Endothelial cell of umbilical vein (primary cell): ENCODE data around the gene HGFAC. TPM values are rescaled to one million over a fixed set of nuclear protein-coding genes. Genes with fewer than 3 reads are reported as not detected.
"Not testable (repeated sequence)": the region's sequence is repeated elsewhere in the genome, so short reads cannot be mapped to it uniquely, and the experiment has no call there.

ENCODE experiments used
- BruUV-seq: library from RNA; stranded (reverse); fragments of 400-500 nt; replicated peaks from 2 replicates; lab custom pipeline; 2021; lab: Mats Ljungman, UMichigan
- CTCF ChIA-PET: fragments of 300-600, 350-600 bp; sonication (Branson Sonifier 250); formaldehyde crosslinking; loops from one replicate; lab custom pipeline; 2021; ENCODE audit warnings: antibody characterized with exemption, inconsistent platforms; lab: Charles Lee
- POLR2A ChIA-PET: fragments of 300-600, 350-600 bp; sonication (Branson Sonifier 250); formaldehyde crosslinking; loops from one replicate; lab custom pipeline; 2021; ENCODE audit warnings: antibody characterized with exemption, inconsistent platforms; lab: Charles Lee
- DNase-seq: peaks from one replicate; pipeline ENCODE4 v3.0.0-alpha.2; 2011; ENCODE audit warnings: low read depth, low spot score
- FAIRE-seq: peaks from 2 replicates; lab custom pipeline; 2011; peaks lifted over from hg19 to GRCh38; lab: Jason Lieb, UNC
- H2AFZ ChIP-seq: 2 replicates; pipeline ENCODE4 v1.6.0; 2012; ENCODE audit warnings: low read depth, low read length, control low read depth, inconsistent platforms
- H3K27ac ChIP-seq: 2 replicates; pipeline ENCODE4 v1.5.1; 2011; ENCODE audit warnings: low read depth, mild to moderate bottlenecking, control low read depth, low read length, moderate library complexity; ENCODE audit not compliant: insufficient read depth
- H3K27me3 ChIP-seq, 2 experiments: 2 replicates each; pipeline versions ENCODE4 v1.6.0 to v1.6.1; 2011; ENCODE audit warnings: low read length in 2 of 2, mixed read lengths in 1 of 2; ENCODE audit not compliant: control insufficient read depth in 2 of 2, insufficient read depth in 2 of 2
- H3K36me3 ChIP-seq, 2 experiments: 2 replicates in 1 of 2; 3 replicates in 1 of 2; pipeline ENCODE4 v1.5.1; 2011; ENCODE audit warnings: low read length in 2 of 2, mild to moderate bottlenecking in 1 of 2, moderate library complexity in 1 of 2; ENCODE audit not compliant: control insufficient read depth in 2 of 2, insufficient read depth in 2 of 2; ENCODE audit errors: extremely low read depth in 1 of 2
- H3K4me1 ChIP-seq: 3 replicates; pipeline ENCODE4 v1.5.1; 2011; ENCODE audit warnings: mild to moderate bottlenecking, low read length; ENCODE audit not compliant: control insufficient read depth, insufficient read depth; ENCODE audit errors: extremely low read depth
- H3K4me2 ChIP-seq: 2 replicates; pipeline ENCODE4 v1.6.1; 2011; ENCODE audit warnings: low read length, control low read depth, mixed read lengths; ENCODE audit not compliant: insufficient read depth
- H3K4me3 ChIP-seq, 3 experiments: fragments of 200-600 bp in 1 of 3; sonication (generic), shearing (Covaris generic) in 1 of 3; replicated peaks in 1 of 3; 2 replicates each; pipeline ENCODE4 v1.5.1; 2011 to 2016; ENCODE audit warnings: control low read depth in 3 of 3, low read length in 3 of 3, mild to moderate bottlenecking in 2 of 3, inconsistent platforms in 1 of 3, low read depth in 1 of 3, moderate library complexity in 1 of 3; ENCODE audit not compliant: insufficient read depth in 1 of 3
- H3K79me2 ChIP-seq: 2 replicates; pipeline ENCODE4 v1.6.0; 2012; ENCODE audit warnings: low read length, inconsistent platforms; ENCODE audit not compliant: control insufficient read depth, insufficient read depth
- H3K9ac ChIP-seq: replicated peaks from 2 replicates; pipeline ENCODE3; 2011; ENCODE audit warnings: low read length, control low read depth; ENCODE audit not compliant: insufficient read depth; ENCODE audit errors: extremely low read depth
- H3K9me1 ChIP-seq: replicated peaks from 3 replicates; pipeline ENCODE4 v1.6.0; 2011; ENCODE audit warnings: mild to moderate bottlenecking, low read length; ENCODE audit not compliant: control insufficient read depth, insufficient read depth; ENCODE audit errors: extremely low read depth
- H3K9me3 ChIP-seq: replicated peaks from 2 replicates; pipeline ENCODE4 v1.5.1; 2012; ENCODE audit warnings: low read length, inconsistent platforms; ENCODE audit not compliant: control insufficient read depth, insufficient read depth
- H4K20me1 ChIP-seq: replicated peaks from 2 replicates; pipeline ENCODE3; 2011; ENCODE audit warnings: mild to moderate bottlenecking, low read length; ENCODE audit not compliant: control insufficient read depth, insufficient read depth; ENCODE audit errors: extremely low read depth
- GATA2 ChIP-seq: IDR thresholded peaks from 2 replicates; pipeline ENCODE4 v1.7.0; 2011; ENCODE audit warnings: low read depth, mild to moderate bottlenecking, moderate library complexity, mixed read lengths, low read length; ENCODE audit not compliant: insufficient read length, insufficient read depth
- MYC ChIP-seq: IDR thresholded peaks from one replicate; pipeline ENCODE4 v1.6.1; 2011; ENCODE audit warnings: mild to moderate bottlenecking, low read depth, low read length
- dilution Hi-C: fragments of 300-500 bp; cut with MboI; formaldehyde crosslinking; loops from one replicate; pipeline ENCODE4 v1.15.0; 2019; ENCODE audit warnings: low sequenced_read_pairs; ENCODE audit not compliant: extremely low pct_ligation_motif_present
- intact Hi-C: fragments of 100-400 bp; cut with micrococcal nuclease; formaldehyde crosslinking; loops from one replicate; pipeline ENCODE4 v1.10.0; 2022
- polyA plus RNA-seq, 4 experiments: library from polyadenylated mRNA; depleted of rRNA in 3 of 4; stranded (reverse) in 3 of 4; unstranded in 1 of 4; fragments of >200 nt; gene quantifications; 2 replicates each; pipeline versions ENCODE4 v1.2.1 to v1.2.3, GENCODE V29; 2011 to 2012; ENCODE audit warnings: missing spikeins in 1 of 4
- total RNA-seq: library from RNA; stranded (reverse); gene quantifications from 2 replicates; pipeline ENCODE4 v1.2.3, GENCODE V29; 2021

Gene HGFAC
- total and polyA plus RNA-seq, 2 donors (not counting 3 experiments of a cell fraction or from before 2014, with no cell fraction given), result 0.36 to 0.49 TPM

DNA sequence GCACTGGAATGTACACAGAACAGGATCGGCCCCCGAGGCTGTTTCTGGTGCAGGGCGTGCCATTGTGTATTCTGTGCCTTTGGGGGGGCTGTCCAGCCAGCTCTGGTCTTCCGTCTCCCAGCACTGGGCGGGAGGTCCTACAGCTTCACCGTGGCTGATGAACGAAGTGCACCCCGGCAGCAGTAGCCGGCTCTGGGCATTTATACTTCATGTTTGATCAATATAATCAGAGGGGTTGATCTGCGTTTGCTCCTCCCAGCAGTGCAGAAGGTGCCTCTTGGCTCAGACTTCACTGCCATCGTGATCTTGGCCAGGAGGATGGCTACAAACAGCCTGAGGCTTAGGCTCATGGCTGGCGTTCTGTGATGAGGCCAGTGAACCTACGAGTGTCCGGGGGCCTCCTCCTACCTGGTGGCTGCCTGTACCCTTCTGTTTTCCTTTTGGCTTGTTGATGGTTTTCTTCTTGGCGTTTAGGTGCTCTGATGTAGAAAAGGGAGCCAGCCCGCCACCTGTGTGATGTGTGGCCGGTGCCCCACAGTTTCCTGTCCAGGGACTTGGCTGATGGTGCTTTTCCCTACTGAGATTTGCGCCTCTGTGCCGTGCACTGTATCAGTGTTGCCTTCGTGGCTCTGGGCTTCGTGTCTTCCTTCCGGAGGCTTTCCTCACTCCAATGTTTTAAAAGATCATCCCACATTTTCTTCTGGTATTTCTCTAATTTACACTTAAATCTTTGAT lies 31.2 kb upstream of the HGFAC start:
- no peak for FAIRE-seq
- no peak for TF ChIP-seq MYC
- TF ChIP-seq GATA2, result no peak
- Histone ChIP-seq H3K4me2 (no peak overlapping the region), H3K9me3 (no peaks in the 10 kb centered on the region), H2AFZ (no peak overlapping the region), H3K4me3 (no peak overlapping the region), H3K36me3 (peaks cover 0 to 6% of the 10 kb centered on the region in 2 experiments), H4K20me1 (no peaks in the 10 kb centered on the region), H3K9ac (no peak overlapping the region), H3K79me2 (peaks cover 2% of the 10 kb centered on the region), H3K27me3 (no peaks in the 10 kb centered on the region), H3K27ac (no peak overlapping the region), H3K9me1 (no peaks in the 10 kb centered on the region), H3K4me1 (no peaks in the 10 kb centered on the region)
- ChIA-PET CTCF (no interaction called here), POLR2A (no interaction called here)
- intact Hi-C loops (no loop called here), dilution Hi-C loops (no loop called here)
- no peak for DNase-seq
- no TSS peak for BruUV-seq

DNA sequence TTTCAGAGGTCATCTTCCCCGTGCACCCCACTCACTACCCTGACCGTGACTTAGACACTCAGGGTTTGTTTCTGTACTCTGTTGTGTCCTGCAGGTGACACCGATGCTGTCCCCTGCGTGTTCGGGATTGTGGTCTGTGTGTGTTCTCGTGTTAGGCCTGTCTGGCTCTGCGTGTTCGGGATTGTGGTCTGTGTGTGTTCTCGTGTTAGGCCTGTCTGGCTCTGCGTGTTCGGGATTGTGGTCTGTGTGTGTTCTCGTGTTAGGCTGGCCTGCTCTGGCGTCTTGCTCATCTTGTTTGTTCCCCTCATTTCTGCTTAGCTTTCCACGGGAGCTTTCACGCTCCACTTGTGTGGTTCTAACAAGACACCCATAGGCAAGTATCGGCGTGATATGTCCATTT lies 30.6 kb upstream of the HGFAC start:
- H3K27me3 ChIP-seq, H3K79me2 ChIP-seq, H3K4me2 ChIP-seq, dilution Hi-C loops, BruUV-seq, intact Hi-C loops, FAIRE-seq, H2AFZ ChIP-seq, CTCF ChIA-PET, H3K4me1 ChIP-seq, H3K27ac ChIP-seq, H3K4me3 ChIP-seq, DNase-seq, H4K20me1 ChIP-seq, H3K9me1 ChIP-seq, POLR2A ChIA-PET, H3K9me3 ChIP-seq, H3K9ac ChIP-seq: not testable (repeated sequence)
- H3K36me3 ChIP-seq, result peaks cover 0 to 12% of the 10 kb centered on the region in 2 experiments
